DOHH2 (cell line): ENCODE measurements around the gene HMCN2.

Source experiments
- H3F3A ChIP-seq: fragments of 200-600 bp; sonication (generic), shearing (Covaris generic); 2 replicates; pipeline ENCODE4 v1.6.0; 2016; ENCODE audit warnings: antibody characterized with exemption, mild to moderate bottlenecking; ENCODE audit not compliant: control insufficient read depth, insufficient read depth
- H3K27ac ChIP-seq: fragments of 200-600 bp; sonication (generic); 2 replicates; pipeline ENCODE4 v1.5.1; 2014; ENCODE audit warnings: low read depth, mild to moderate bottlenecking, low read length, moderate library complexity
- H3K27me3 ChIP-seq: fragments of 200-600 bp; sonication (generic); 2 replicates; pipeline ENCODE4 v1.6.1; 2014; ENCODE audit warnings: mild to moderate bottlenecking, low read length, mixed read lengths; ENCODE audit not compliant: control insufficient read depth
- H3K36me3 ChIP-seq: fragments of 200-600 bp; sonication (generic); 2 replicates; pipeline ENCODE4 v1.6.1; 2014; ENCODE audit warnings: mild to moderate bottlenecking, low read length, moderate library complexity, mixed read lengths; ENCODE audit not compliant: control insufficient read depth
- H3K4me1 ChIP-seq: fragments of 200-600 bp; sonication (generic); 2 replicates; pipeline ENCODE4 v1.6.1; 2014; ENCODE audit warnings: mild to moderate bottlenecking, low read length, mixed read lengths; ENCODE audit not compliant: control insufficient read depth
- H3K4me2 ChIP-seq: fragments of 200-600 bp; sonication (generic); 2 replicates; pipeline ENCODE4 v1.6.0; 2014; ENCODE audit warnings: mild to moderate bottlenecking, low read length, moderate library complexity
- H3K4me3 ChIP-seq: fragments of 200-600 bp; sonication (generic); 2 replicates; pipeline ENCODE4 v1.5.1; 2014; ENCODE audit warnings: mild to moderate bottlenecking, low read length, mixed read lengths
- H3K79me2 ChIP-seq: fragments of 200-600 bp; sonication (generic); 2 replicates; pipeline ENCODE4 v1.6.1; 2014; ENCODE audit warnings: mild to moderate bottlenecking, low read length, mixed read lengths; ENCODE audit not compliant: control insufficient read depth
- H3K9me2 ChIP-seq: fragments of 200-600 bp; sonication (generic); replicated peaks from 2 replicates; pipeline ENCODE4 v1.6.1; 2014; ENCODE audit warnings: mild to moderate bottlenecking, low read length, mixed read lengths; ENCODE audit not compliant: control insufficient read depth
- H3K9me3 ChIP-seq: fragments of 200-600 bp; sonication (generic); 2 replicates; pipeline ENCODE4 v1.6.1; 2014; ENCODE audit warnings: antibody characterized with exemption, low read length, mixed read lengths; ENCODE audit not compliant: control insufficient read depth, insufficient read depth
- H4K20me1 ChIP-seq: fragments of 200-600 bp; sonication (generic); 2 replicates; pipeline ENCODE4 v1.6.0; 2014; ENCODE audit warnings: low read depth, mild to moderate bottlenecking, antibody characterized with exemption, low read length, moderate library complexity; ENCODE audit not compliant: control insufficient read depth, insufficient read depth
- CTCF ChIP-seq: fragments of 200-600 bp; sonication (generic); IDR thresholded peaks from one replicate; pipeline ENCODE4 v1.5.1; 2014; ENCODE audit warnings: antibody characterized with exemption, mild to moderate bottlenecking, low read depth, low read length; ENCODE audit not compliant: poor library complexity, severe bottlenecking
- EZH2phosphoT487 ChIP-seq: fragments of 200-600 bp; sonication (generic); IDR thresholded peaks from 2 replicates; pipeline ENCODE4 v1.6.1; 2017; ENCODE audit warnings: borderline replicate concordance, mild to moderate bottlenecking, antibody characterized with exemption, low read length, moderate library complexity, mixed read lengths

Gene HMCN2

GRCh38 chr9:130243015-130243881 is 22.3 kb upstream of the HMCN2 start:
- H3K36me3 ChIP-seq, result no peaks in the 10 kb centered on the region
- peaks cover 26% of the 10 kb centered on the region for H3K4me1 ChIP-seq
- H3K27me3 ChIP-seq, result no peaks in the 10 kb centered on the region
- H4K20me1 ChIP-seq, result no peaks in the 10 kb centered on the region
- H3K27ac ChIP-seq, result no peak overlapping the region
- no peaks in the 10 kb centered on the region for H3K9me2 ChIP-seq
- H3K79me2 ChIP-seq, result no peaks in the 10 kb centered on the region
- peak overlapping the region; percentile 62 for H3K4me3 ChIP-seq
- no peaks in the 10 kb centered on the region for H3K9me3 ChIP-seq
- H3F3A ChIP-seq, result no peaks in the 10 kb centered on the region
- H3K4me2 ChIP-seq, result peak overlapping the region; percentile 70
- TF ChIP-seq CTCF (peak; percentile 93), EZH2phosphoT487 (no peak)

GRCh38 chr9:130243882-130244170 is 21.7 kb upstream of the HMCN2 start:
- Histone ChIP-seq H3K4me2 (no peak overlapping the region), H3K27me3 (no peaks in the 10 kb centered on the region), H3K9me2 (no peaks in the 10 kb centered on the region), H3K27ac (no peak overlapping the region), H3K4me3 (no peak overlapping the region), H4K20me1 (no peaks in the 10 kb centered on the region), H3F3A (no peaks in the 10 kb centered on the region), H3K9me3 (no peaks in the 10 kb centered on the region), H3K79me2 (no peaks in the 10 kb centered on the region), H3K36me3 (no peaks in the 10 kb centered on the region), H3K4me1 (peaks cover 26% of the 10 kb centered on the region)
- no peak for TF ChIP-seq EZH2phosphoT487
- TF ChIP-seq CTCF, result no peak

- no peaks in the 10 kb centered on the region for H3K9me2 ChIP-seq
- no peaks in the 10 kb centered on the region for H3K27me3 ChIP-seq
- peaks cover 21% of the 10 kb centered on the region for H3K4me1 ChIP-seq
- TF ChIP-seq EZH2phosphoT487 (no peak), CTCF (no peak)
- H4K20me1 ChIP-seq, result no peaks in the 10 kb centered on the region
- no peak overlapping the region for H3K27ac ChIP-seq
- H3K9me3 ChIP-seq, result no peaks in the 10 kb centered on the region
- no peaks in the 10 kb centered on the region for H3K79me2 ChIP-seq
- no peaks in the 10 kb centered on the region for H3F3A ChIP-seq
- H3K36me3 ChIP-seq, result no peaks in the 10 kb centered on the region
- no peak overlapping the region for H3K4me3 ChIP-seq
- no peak overlapping the region for H3K4me2 ChIP-seq
These were observed 20.9 kb upstream of the HMCN2 start for GRCh38 chr9:130244548-130245165.
